ENCODE data around the gene GPR157.

DNA sequence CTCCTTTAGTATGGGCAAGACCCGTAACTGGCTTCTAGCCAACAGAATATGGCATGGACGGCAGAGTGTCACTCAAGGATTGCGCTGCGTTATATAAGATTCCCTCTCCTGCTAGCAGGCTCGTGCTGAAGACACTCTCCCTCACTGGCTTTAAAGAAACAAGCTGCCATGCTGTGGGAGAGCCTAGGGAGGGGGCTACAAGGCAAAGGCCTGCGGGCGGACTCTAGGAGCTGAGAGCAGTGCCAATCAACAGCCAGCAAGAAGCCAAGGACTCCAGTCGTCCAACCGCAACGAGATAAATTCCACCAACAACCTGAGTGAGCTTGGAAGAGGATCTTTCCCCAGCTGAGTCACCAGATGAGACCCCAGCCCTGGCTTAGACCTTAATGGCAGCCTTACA is 45.9 kb upstream of the GPR157 start:
- no peak for TF ChIP-seq POLR2A (IDR thresholded peaks at IDR 0.05; ENCODE audit: insufficient read depth in 1 of 2, low read depth in 2 of 2, low read length in 2 of 2)
- no peak for TF ChIP-seq ZNF562 (CRISPR knock-in tag; IDR thresholded peaks at IDR 0.05; ENCODE audit: borderline replicate concordance)
- TF ChIP-seq ZBTB44 (CRISPR knock-in tag; IDR thresholded peaks at IDR 0.05): no peak
- no peak for TF ChIP-seq EHMT2 (IDR thresholded peaks at IDR 0.05; ENCODE audit: borderline replicate concordance, low read depth, low read length)

All from HepG2 (cell line).